Activated CD4-positive, alpha-beta T cell treated with anti-CD3 and anti-CD28 coated beads, Interleukin-2, amount 50 U/mL, for 24 hours (primary cell): ENCODE data around the gene MSANTD2.

Experiments
- DNase-seq, 2 donors: peaks; one replicate each; pipeline ENCODE4 v3.0.0-alpha.2; 2020; ENCODE audit warnings: low read depth in 1 of 2, low spot score in 1 of 2

The MSANTD2 gene

GRCh38 chr11:124800226-124800929, at the start of gene MSANTD2:
TSS of gene MSANTD2 (minus strand) at chr11:124800406. CDS start at chr11:124800380, 26 bp downstream.
- DNase-seq: peak; percentile 68 to 71

- no peak for DNase-seq
Measured at GRCh38 chr11:124846070-124846673, 46.0 kb upstream of the MSANTD2 start.

- DNase-seq: no peak
Measured at GRCh38 chr11:124844664-124845079, 44.5 kb upstream of the MSANTD2 start.

GRCh38 chr11:124843616-124843910, 43.4 kb upstream of the MSANTD2 start:
- DNase-seq: no peak

GRCh38 chr11:124842305-124842704, 42.1 kb upstream of the MSANTD2 start:
- no peak for DNase-seq

- DNase-seq: no peak
Measured at GRCh38 chr11:124841840-124842239, 41.6 kb upstream of the MSANTD2 start.

GRCh38 chr11:124841201-124841600, 41.0 kb upstream of the MSANTD2 start:
- no peak for DNase-seq

- no peak for DNase-seq
Measured at GRCh38 chr11:124840666-124841065, 40.5 kb upstream of the MSANTD2 start.

- DNase-seq: no peak
Measured at GRCh38 chr11:124839972-124840621, 39.9 kb upstream of the MSANTD2 start.

- no peak for DNase-seq
Measured at GRCh38 chr11:124839128-124839971, 39.1 kb upstream of the MSANTD2 start.

- DNase-seq: no peak
Measured at GRCh38 chr11:124838805-124839127, 38.6 kb upstream of the MSANTD2 start.

GRCh38 chr11:124837491-124837856, 37.3 kb upstream of the MSANTD2 start:
- no peak for DNase-seq

- DNase-seq: no peak
Measured at GRCh38 chr11:124835918-124836317, 35.7 kb upstream of the MSANTD2 start.

- DNase-seq: no peak
Measured at GRCh38 chr11:124834526-124835180, 34.4 kb upstream of the MSANTD2 start.

GRCh38 chr11:124832571-124832970, 32.4 kb upstream of the MSANTD2 start:
- DNase-seq: no peak

GRCh38 chr11:124831897-124832296, 31.7 kb upstream of the MSANTD2 start:
- DNase-seq: no peak

GRCh38 chr11:124830749-124831148, 30.5 kb upstream of the MSANTD2 start:
- no peak for DNase-seq

GRCh38 chr11:124829986-124830385, 29.8 kb upstream of the MSANTD2 start:
- no peak for DNase-seq

- no peak for DNase-seq
Measured at GRCh38 chr11:124825876-124826275, 25.7 kb upstream of the MSANTD2 start.

GRCh38 chr11:124823512-124824376, 23.5 kb upstream of the MSANTD2 start:
- DNase-seq: no peak
